K562 (cell line): ENCODE results near the gene MIER2. TPM values are rescaled to one million over a fixed set of nuclear protein-coding genes. Genes with fewer than 3 reads are reported as not detected.
A peak's percentile ranks its signal among the peaks of the same experiment; 100 is the strongest.

Source experiments
- ARID3A ChIP-seq: IDR thresholded peaks from 2 replicates; pipeline ENCODE4 v1.6.1; 2012; ENCODE audit warnings: low read depth, low read length, improper control_type of control experiment, borderline replicate concordance
- HLTF ChIP-seq: fragments of 450-650 bp; IDR thresholded peaks from 2 replicates; pipeline ENCODE4 v1.6.1; 2016
- KLF1 ChIP-seq: fragments of 450-650 bp; IDR thresholded peaks from 2 replicates; pipeline ENCODE4 v1.6.1; 2016; ENCODE audit warnings: missing genetic modification characterization, missing compliant biosample characterization
- SIRT6 ChIP-seq: IDR thresholded peaks from one replicate; pipeline ENCODE4 v1.6.1; 2012; ENCODE audit warnings: low read depth, mild to moderate bottlenecking, control low read depth, inconsistent platforms, low read length, moderate library complexity
- SPI1 ChIP-seq: IDR thresholded peaks from 2 replicates; pipeline ENCODE4 v1.6.1; 2011; ENCODE audit warnings: low read depth, low read length, control low read depth, borderline replicate concordance
- polyA plus RNA-seq, 8 experiments: library from polyadenylated mRNA; depleted of rRNA in 4 of 8; stranded (reverse) in 5 of 8; unstranded in 3 of 8; fragments of >200 nt; fragmentation: Nextera tagmentation in 2 of 8; fragmentation: Illumina TruSeq in 1 of 8; extraction: Ambion mirVana in 2 of 8; extraction: Trizol in 1 of 8; gene quantifications; 2 replicates each; pipeline versions ENCODE4 v1.2.1 to v1.2.3, GENCODE V29; 2011 to 2014; ENCODE audit warnings: inconsistent platforms in 1 of 8, missing spikeins in 1 of 8
- total RNA-seq, 7 experiments: library from RNA; depleted of rRNA in 6 of 7; stranded (reverse); fragments of >200 nt in 6 of 7; fragmentation: Illumina TruSeq in 2 of 7; extraction: Trizol in 2 of 7; gene quantifications; 2 replicates each; pipeline versions ENCODE4 v1.2.1 to v1.2.3, GENCODE V29; 2011 to 2021; ENCODE audit warnings: low replicate concordance in 1 of 7
- TF ChIP-seq, protein P1 (sequence below): fragments of 250-450 bp; sonication (Bioruptor Pico); IDR thresholded peaks from 2 replicates; pipeline ENCODE4 v1.8.0; 2022; ENCODE audit warnings: inconsistent platforms

MIER2 gene
- total and polyA plus RNA-seq, 9 of the 15 experiments (the other 6 are each of a cell fraction or from before 2014, with no cell fraction given), result 0.46 to 34.7 (median 15.6) TPM

GRCh38 chr19:343451-343931 lies 1.1 kb downstream of the MIER2 start (continued):
- TF ChIP-seq, protein P1, sequence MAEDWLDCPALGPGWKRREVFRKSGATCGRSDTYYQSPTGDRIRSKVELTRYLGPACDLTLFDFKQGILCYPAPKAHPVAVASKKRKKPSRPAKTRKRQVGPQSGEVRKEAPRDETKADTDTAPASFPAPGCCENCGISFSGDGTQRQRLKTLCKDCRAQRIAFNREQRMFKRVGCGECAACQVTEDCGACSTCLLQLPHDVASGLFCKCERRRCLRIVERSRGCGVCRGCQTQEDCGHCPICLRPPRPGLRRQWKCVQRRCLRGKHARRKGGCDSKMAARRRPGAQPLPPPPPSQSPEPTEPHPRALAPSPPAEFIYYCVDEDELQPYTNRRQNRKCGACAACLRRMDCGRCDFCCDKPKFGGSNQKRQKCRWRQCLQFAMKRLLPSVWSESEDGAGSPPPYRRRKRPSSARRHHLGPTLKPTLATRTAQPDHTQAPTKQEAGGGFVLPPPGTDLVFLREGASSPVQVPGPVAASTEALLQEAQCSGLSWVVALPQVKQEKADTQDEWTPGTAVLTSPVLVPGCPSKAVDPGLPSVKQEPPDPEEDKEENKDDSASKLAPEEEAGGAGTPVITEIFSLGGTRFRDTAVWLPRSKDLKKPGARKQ (CRISPR knock-in tag), result no peak
- TF ChIP-seq KLF1, result no peak
- 0 out of 2 replicates have a peak, but pooled peaks have one; percentile 42 for TF ChIP-seq HLTF
- TF ChIP-seq ARID3A, result no peak
- no peak for TF ChIP-seq SPI1
- TF ChIP-seq SIRT6, result no peak
